B cell (primary cell): ENCODE data around the gene CEBPB. TPM values are rescaled to one million over a fixed set of nuclear protein-coding genes. Genes with fewer than 3 reads are reported as not detected.

Experiments
- ATAC-seq: fragments of 200-7000 bp; cut with Tn5 transposase; one replicate; pipeline ENCODE4 v1.10.0; 2021; ENCODE audit warnings: low read depth, mild to moderate bottlenecking, moderate number of reproducible peaks, moderate library complexity
- CTCF ChIA-PET: fragments of 350-600 bp; sonication (Branson Sonifier 250); formaldehyde crosslinking; loops from one replicate; lab custom pipeline; 2021; ENCODE audit warnings: antibody characterized with exemption, inconsistent platforms; lab: Charles Lee
- POLR2A ChIA-PET: fragments of 350-600 bp; sonication (Branson Sonifier 250); formaldehyde crosslinking; loops from one replicate; lab custom pipeline; 2021; ENCODE audit warnings: antibody characterized with exemption; lab: Charles Lee
- DNase-seq: peaks from one replicate; pipeline ENCODE4 v3.0.0; 2013
- H2AFZ ChIP-seq: 2 replicates; pipeline ENCODE4 v1.6.1; 2012; ENCODE audit warnings: mild to moderate bottlenecking, low read depth, low read length; ENCODE audit not compliant: insufficient read depth, poor library complexity, severe bottlenecking
- H3K27ac ChIP-seq, 2 donors: 1 replicate in 1 of 2; 2 replicates in 1 of 2; pipeline ENCODE4 v1.5.1; 2012 to 2013; ENCODE audit warnings: low read length in 2 of 2, mild to moderate bottlenecking in 2 of 2, moderate library complexity in 1 of 2
- H3K27me3 ChIP-seq, 4 experiments: fragments of 200-600 bp in 1 of 4; sonication (generic) in 1 of 4; replicated peaks in 1 of 4; 1 replicate in 2 of 4; 2 replicates in 2 of 4; pipeline versions ENCODE4 v1.6.1 to v1.7.0; 2013 to 2016; ENCODE audit warnings: low read length in 3 of 4, mild to moderate bottlenecking in 2 of 4, mixed read lengths in 1 of 4, moderate library complexity in 1 of 4; ENCODE audit not compliant: insufficient read depth in 4 of 4, control insufficient read depth in 3 of 4; ENCODE audit errors: control extremely low read depth in 1 of 4
- H3K36me3 ChIP-seq, 2 experiments: replicated peaks in 1 of 2; 1 replicate in 1 of 2; 2 replicates in 1 of 2; pipeline versions ENCODE4 v1.6.1 to v1.7.1; 2013; ENCODE audit warnings: low read length in 1 of 2; ENCODE audit not compliant: insufficient read depth in 2 of 2, control insufficient read depth in 1 of 2; ENCODE audit errors: control extremely low read depth in 1 of 2, extremely low read depth in 1 of 2
- H3K4me1 ChIP-seq, 2 donors: fragments of 200-600 bp in 1 of 2; sonication (generic) in 1 of 2; 1 replicate in 1 of 2; 2 replicates in 1 of 2; pipeline versions ENCODE4 v1.5.1 to v1.6.1; 2013 to 2017; ENCODE audit warnings: low read length in 2 of 2; ENCODE audit not compliant: control insufficient read depth in 2 of 2, insufficient read depth in 2 of 2
- H3K4me2 ChIP-seq: replicated peaks from 2 replicates; pipeline ENCODE3; 2012; ENCODE audit warnings: mild to moderate bottlenecking, low read depth, low read length; ENCODE audit not compliant: poor library complexity, severe bottlenecking
- H3K4me3 ChIP-seq, 5 experiments: fragments of 200-600 bp in 1 of 5; sonication (generic) in 1 of 5; 1 replicate in 3 of 5; 2 replicates in 2 of 5; pipeline versions ENCODE4 v1.5.1 to v1.7.0; 2011 to 2016; ENCODE audit warnings: low read length in 4 of 5, mild to moderate bottlenecking in 4 of 5, low read depth in 2 of 5, control low read depth in 1 of 5, moderate library complexity in 1 of 5; ENCODE audit not compliant: insufficient read depth in 1 of 5; ENCODE audit errors: control extremely low read depth in 1 of 5, extremely low read depth in 1 of 5
- H3K79me2 ChIP-seq: fragments of 200-600 bp; sonication (generic); one replicate; pipeline ENCODE4 v1.6.0; 2016; ENCODE audit warnings: low read length; ENCODE audit not compliant: control insufficient read depth, insufficient read depth
- H3K9ac ChIP-seq: fragments of 200-600 bp; sonication (generic); 2 replicates; pipeline ENCODE4 v1.6.1; 2017; ENCODE audit warnings: mild to moderate bottlenecking, low read length, moderate library complexity
- H3K9me3 ChIP-seq, 3 donors: one replicate each; pipeline versions ENCODE4 v1.6.1 to v1.7.1; 2013; ENCODE audit warnings: low read length in 2 of 3; ENCODE audit not compliant: control insufficient read depth in 2 of 3, insufficient read depth in 1 of 3; ENCODE audit errors: control extremely low read depth in 1 of 3
- H4K20me1 ChIP-seq: 2 replicates; pipeline ENCODE4 v1.6.0; 2012; ENCODE audit warnings: mild to moderate bottlenecking, low read length; ENCODE audit not compliant: insufficient read depth, control insufficient read depth, poor library complexity, severe bottlenecking
- H3K27ac Mint-ChIP-seq: one replicate; pipeline ENCODE4 v1.8.0; 2021; ENCODE audit warnings: mixed read lengths
- H3K27me3 Mint-ChIP-seq: one replicate; pipeline ENCODE4 v1.8.0; 2021; ENCODE audit warnings: mixed read lengths
- H3K4me1 Mint-ChIP-seq: one replicate; pipeline ENCODE4 v1.8.0; 2021; ENCODE audit warnings: mixed read lengths
- H3K4me3 Mint-ChIP-seq: one replicate; pipeline ENCODE4 v1.8.0; 2021; ENCODE audit warnings: mixed read lengths
- H3K9me3 Mint-ChIP-seq: one replicate; pipeline ENCODE4 v1.8.0; 2022; ENCODE audit warnings: mixed read lengths; ENCODE audit not compliant: insufficient read depth
- CTCF ChIP-seq: fragments of 200-600 bp; IDR thresholded peaks from one replicate; pipeline ENCODE4 v1.8.0; 2022; ENCODE audit warnings: antibody characterized with exemption, mild to moderate bottlenecking
- EZH2 ChIP-seq: IDR thresholded peaks from 2 replicates; pipeline ENCODE4 v1.6.1; 2012; ENCODE audit warnings: borderline replicate concordance, low read depth, mild to moderate bottlenecking, moderate library complexity, low read length; ENCODE audit not compliant: insufficient read depth, poor library complexity, severe bottlenecking
- WGBS: methylation state at CpG from one replicate; pipeline ENCODE4 v1.1.5; 2013; ENCODE audit warnings: missing lambda C conversion rate; ENCODE audit not compliant: insufficient coverage; 5-methylcytosine and 5-hydroxymethylcytosine counted together
- intact Hi-C: fragments of 100-400 bp; cut with micrococcal nuclease; formaldehyde crosslinking; loops from one replicate; pipeline ENCODE4 v1.10.0; 2022
- polyA plus RNA-seq: library from polyadenylated mRNA; depleted of rRNA; stranded (reverse); fragments of >200 nt; gene quantifications from 2 replicates; pipeline ENCODE4 v1.2.3, GENCODE V29; 2012
- total RNA-seq, 2 donors: library from RNA; stranded (reverse); fragments of 120-200 nt in 1 of 2; gene quantifications; 1 replicate in 1 of 2; 2 replicates in 1 of 2; pipeline versions ENCODE4 v1.2.3 to v1.2.4, GENCODE V29; 2013 to 2022

CEBPB gene
- total and polyA plus RNA-seq, 2 donors (not counting 1 experiment from before 2014, with no cell fraction given): 25.8 to 28.7 TPM

DNA sequence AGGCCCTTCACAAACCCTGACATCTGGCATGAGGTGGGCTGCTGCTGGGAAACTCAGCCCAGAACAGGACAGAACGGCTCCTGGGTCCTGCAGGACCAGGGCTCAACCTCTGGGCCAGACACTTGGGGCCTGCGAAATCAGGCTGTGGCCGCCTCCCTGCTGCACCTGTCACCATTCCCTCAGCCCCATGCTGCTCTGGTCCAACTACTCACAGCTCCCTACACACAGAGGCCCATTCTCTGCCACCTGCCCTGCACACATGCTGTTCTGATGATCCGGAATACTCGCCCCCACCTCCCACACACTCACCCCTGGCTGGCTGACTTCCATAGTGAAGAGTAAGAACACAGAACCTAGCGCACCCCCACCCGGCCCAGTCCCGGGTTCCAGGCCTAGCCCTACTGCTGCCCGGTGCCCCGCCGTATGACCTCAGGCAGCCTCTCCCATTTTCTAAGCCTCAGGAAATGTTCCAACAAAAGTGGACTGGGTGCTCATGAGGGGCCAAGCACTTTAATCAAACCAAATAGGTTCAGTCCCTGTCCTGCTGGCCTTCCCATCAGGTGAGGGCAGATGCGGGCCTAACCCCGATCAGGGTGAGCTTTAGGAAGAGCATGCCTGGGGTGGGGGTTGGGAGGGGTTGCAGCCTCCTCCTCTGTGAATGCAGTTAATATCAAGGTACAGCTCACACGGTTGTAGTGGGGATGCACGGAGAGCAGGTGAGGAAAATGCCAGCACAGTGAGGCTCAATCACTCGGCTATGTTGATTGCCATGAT, 41.0 kb upstream of the CEBPB start:
- no peak overlapping the region for H3K4me3 ChIP-seq
- no peak for DNase-seq
- TF ChIP-seq CTCF (no peak), EZH2 (no peak)
- peaks cover 0 to 14% of the 10 kb centered on the region in 2 experiments for H3K36me3 ChIP-seq
- ATAC-seq: no peak
- peaks cover 41 to 47% of the 10 kb centered on the region in 2 donors for H3K4me1 ChIP-seq
- H3K4me1 Mint-ChIP-seq: peaks cover 65% of the 10 kb centered on the region
- intact Hi-C loops: no loop called here
- peaks cover 60% of the 10 kb centered on the region for H3K79me2 ChIP-seq
- 96% methylated on average over 13 of the region's 16 CpGs for WGBS
- CTCF ChIA-PET: interaction anchor here (0.9 to 2.8 kb wide), 2 partner anchors 19 kb away, joined by 4 to 14 read pairs; no protein-coding TSS in a partner anchor
- H3K4me3 Mint-ChIP-seq: no peak overlapping the region
- H3K4me2 ChIP-seq: no peak overlapping the region
- POLR2A ChIA-PET: interaction anchor here (0.6 kb wide), 1 partner anchor 640 kb away, joined by 4 read pairs; no protein-coding TSS in a partner anchor
- H3K27me3 ChIP-seq: no peaks in the 10 kb centered on the region
- no peaks in the 10 kb centered on the region for H3K27me3 Mint-ChIP-seq
- no peak overlapping the region for H3K9ac ChIP-seq
- H3K27ac Mint-ChIP-seq: peak overlapping the region; percentile 10
- no peak overlapping the region for H2AFZ ChIP-seq
- H4K20me1 ChIP-seq: peaks cover 11% of the 10 kb centered on the region
- H3K27ac ChIP-seq: peak overlapping the region in 1 of 2 donors; percentile 95
- no peaks in the 10 kb centered on the region for H3K9me3 ChIP-seq
- no peaks in the 10 kb centered on the region for H3K9me3 Mint-ChIP-seq
